Hepatic stellate cell (primary cell): Measurements from ENCODE around the gene KPNA2.
"Not testable (repeated sequence)": the region's sequence is repeated elsewhere in the genome, so short reads cannot be mapped to it uniquely, and the experiment has no call there.

Source experiments
- DNase-seq: peaks from one replicate; pipeline ENCODE4 v3.0.0; 2011; ENCODE audit warnings: low spot score

The KPNA2 gene

DNA sequence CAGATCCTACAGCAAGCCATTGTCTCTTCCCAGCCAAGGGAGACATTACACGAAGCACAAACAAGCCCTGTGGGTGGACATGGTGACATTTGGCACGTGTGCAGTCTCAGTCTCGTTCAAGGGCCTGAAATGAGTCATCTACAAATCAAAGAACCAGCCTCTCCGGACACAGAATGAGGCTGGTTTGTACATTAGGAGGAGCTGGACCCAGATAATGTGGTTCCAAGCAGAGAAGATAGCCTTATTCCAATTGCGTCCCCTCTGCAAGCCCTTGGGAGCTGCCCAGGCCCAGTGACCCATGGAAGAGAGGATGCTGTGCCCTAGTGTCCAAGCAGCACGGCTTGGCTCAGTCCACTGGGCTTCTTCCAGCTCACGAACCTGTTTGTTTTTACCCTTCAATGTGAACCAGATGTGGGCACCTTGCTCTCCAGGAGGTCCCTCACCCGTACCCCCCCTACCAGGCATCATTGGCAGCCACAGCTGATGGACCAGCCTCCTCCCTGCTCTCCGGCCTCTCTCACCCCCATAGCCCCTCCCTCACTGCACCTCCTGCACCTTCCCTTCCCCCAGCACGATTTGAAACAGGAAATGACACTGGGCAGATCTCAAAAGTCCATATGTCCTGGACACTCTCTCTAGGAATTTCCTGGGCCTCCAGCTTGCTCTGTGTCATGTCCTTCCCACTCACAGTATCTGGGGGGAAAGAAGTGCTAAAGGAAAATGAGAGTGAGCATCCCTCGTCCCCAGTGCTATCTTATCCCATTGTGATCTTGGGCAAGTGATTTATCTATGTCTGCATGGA is 26.2 kb downstream of the KPNA2 start:
- no peak for DNase-seq

DNA sequence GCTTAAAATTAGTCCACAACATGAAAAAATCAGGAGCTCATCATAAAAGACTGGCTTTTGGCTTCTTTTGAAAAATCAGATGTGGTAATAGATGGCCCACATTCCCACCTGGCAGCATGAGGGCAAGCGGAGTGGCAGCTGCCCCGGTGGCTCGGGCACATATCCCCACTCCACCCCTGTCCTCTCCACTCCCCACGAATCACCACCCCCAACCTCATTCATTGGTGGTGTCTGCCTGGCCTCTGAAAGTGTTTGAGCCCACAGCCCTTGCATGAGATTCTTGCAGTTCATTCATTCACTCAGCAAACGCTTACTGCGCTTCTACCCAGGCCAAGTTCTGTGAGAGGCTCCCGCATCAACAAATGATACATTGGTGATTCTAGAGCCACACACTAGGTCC is 29.8 kb downstream of the KPNA2 start:
- DNase-seq: not testable (repeated sequence)

DNA sequence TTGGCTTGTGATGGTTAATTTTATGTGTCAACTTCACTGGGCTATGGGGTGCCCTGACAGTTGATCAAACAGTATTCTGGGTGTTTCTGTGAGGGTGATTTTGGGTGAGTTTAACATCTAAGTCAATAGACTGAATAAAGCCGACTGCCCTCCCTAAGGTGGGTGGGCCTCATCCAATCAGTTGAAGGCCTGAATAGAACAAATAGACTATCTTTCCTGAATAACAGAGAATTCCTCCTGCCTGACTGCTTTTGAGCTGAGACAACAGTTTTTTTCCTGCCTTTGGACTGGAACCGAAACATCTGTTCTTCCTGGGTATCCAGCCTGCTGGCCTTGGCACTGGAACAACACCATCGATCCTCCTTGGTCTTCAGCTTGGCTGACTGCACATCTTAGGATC is 33.0 kb downstream of the KPNA2 start:
- not testable (repeated sequence) for DNase-seq

DNA sequence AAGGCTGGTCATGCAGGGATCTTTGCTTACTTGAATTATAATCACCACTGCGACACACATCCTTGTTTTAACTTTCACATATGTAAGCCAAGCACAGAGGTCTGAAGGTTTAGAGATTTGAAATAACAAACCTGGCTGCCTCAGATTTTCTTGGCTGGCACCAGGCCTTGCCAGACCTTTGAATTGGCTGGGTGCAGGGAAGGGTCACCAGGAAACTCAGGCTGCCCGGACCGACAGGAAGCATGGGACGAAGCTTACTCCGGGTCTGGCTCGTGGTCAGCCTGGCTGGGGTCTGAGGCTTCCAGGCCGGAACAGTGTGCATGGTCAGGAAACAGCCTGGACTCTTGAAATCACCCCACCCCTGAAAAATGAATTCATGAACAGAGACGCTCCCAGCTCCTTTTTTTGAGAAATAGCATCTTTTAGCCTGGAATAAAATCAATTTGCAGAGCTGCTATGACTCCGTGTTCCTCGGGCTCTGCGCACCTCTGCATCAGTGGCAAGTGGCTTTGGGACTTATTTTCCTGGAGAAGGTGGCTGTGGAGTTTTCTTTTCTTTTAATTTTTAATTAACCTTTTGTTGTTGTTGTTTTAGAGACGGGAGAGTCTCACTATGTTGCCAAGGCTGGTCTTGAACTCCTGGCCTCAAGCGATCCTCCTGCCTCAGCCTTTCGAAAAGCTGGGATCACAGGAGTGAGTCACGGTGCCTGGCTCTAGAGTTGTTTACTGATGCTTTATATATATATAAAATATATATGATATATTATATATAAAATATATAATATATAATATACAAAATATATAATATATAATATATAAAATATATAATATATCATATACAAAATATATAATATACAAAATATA is 35.3 kb downstream of the KPNA2 start:
- not testable (repeated sequence) for DNase-seq

DNA sequence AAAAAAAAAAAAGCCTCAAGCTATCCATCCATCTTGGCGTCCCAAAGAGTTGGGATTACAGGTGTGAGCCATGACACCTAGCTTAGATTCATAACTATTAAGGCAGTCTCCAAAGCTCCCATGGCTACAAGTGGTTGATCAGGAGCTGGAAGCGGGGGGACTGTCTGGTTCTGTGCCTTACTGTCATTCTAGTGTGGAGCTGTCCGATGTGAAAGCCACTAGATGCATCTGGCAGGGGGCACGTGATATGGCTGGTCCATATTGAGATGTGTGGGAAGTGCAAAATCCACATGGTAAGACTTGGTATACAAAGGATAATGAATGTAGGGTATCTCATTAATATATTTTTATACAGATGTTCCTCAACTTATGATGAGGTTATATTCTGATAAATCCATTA is 38.7 kb downstream of the KPNA2 start:
- no peak for DNase-seq

DNA sequence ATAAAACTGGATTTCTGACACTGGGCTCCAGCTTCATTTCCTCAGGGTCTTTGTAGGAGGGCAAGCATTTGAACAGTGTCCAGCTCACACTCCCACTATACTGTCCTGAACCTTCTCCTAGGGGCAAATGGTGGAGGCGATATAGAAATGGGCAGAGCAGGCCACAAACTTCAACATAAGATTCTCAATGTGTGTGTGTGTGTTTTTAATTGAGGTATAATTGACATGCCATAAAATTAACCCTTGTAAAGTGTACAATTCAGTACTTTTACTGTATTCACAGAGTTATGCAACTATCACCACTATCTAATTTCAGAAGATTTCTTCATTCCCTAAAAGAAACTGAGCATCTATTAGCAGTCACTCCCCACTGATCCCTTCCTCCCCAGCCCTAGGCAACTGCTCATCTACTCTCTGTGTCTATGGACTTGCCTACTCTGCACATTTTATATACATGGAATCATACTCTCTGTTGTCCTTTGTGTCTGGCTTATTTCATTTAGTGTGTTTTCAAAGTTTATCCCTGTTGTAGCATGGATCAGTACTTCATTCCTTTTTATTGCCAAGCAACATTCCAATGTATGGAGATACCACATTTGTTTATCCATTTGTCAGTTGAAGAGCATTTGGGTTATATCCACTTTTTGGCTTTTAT is 40.5 kb downstream of the KPNA2 start:
- DNase-seq: not testable (repeated sequence)

DNA sequence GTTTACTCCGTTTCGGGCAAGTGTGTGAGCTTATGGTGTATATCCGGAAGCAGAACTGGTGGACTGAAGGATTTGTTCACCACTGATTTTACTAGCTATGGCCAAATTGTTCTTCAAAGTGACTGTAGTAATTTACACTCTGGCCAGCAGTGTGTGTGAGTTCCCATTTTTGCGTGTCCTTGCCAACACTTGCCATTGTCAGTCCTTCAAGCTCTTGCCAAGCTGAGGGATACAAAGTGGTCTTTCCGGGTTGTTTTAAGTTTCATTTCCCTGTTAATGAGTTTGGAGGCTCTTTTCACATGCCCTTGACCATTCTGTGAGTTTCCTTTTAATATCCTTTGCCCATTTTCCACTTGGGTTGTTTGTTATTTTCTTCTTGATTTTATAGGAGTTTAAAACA is 42.0 kb downstream of the KPNA2 start:
- DNase-seq: not testable (repeated sequence)

DNA sequence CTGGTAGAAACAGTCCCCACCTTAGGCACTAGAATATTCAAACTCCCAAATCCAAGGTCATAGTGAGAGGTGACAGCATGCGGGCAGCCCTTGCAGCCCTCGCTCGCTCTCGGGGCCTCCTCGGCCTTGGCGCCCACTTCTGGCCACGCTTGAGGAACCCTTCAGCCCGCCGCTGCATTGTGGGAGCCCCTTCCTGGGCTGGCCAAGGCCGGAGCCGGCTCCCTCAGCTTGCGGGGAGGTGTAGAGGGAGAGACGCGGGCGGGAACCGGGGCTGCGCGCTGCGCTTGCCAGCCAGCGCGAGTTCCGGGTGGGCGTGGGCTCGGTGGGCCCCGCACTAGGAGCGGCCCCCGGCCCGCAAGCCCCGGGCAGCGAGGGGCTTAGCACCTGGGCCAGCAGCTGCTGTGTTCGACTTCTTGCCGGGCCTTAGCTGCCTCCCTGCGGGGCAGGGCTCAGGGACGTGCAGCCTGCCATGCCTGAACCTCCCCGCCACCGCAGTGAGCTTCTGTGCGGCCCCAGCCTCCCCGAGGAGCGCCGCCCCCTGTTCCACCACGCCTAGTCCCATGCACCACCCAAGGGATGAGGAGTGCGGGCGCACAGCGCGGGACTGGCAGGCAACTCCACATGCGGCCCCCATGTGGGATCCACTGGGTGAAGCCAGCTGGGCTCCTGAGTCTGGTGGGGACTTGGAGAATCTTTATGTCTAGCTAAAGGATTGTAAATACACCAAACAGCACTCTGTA is 45.0 kb downstream of the KPNA2 start:
- no peak for DNase-seq

DNA sequence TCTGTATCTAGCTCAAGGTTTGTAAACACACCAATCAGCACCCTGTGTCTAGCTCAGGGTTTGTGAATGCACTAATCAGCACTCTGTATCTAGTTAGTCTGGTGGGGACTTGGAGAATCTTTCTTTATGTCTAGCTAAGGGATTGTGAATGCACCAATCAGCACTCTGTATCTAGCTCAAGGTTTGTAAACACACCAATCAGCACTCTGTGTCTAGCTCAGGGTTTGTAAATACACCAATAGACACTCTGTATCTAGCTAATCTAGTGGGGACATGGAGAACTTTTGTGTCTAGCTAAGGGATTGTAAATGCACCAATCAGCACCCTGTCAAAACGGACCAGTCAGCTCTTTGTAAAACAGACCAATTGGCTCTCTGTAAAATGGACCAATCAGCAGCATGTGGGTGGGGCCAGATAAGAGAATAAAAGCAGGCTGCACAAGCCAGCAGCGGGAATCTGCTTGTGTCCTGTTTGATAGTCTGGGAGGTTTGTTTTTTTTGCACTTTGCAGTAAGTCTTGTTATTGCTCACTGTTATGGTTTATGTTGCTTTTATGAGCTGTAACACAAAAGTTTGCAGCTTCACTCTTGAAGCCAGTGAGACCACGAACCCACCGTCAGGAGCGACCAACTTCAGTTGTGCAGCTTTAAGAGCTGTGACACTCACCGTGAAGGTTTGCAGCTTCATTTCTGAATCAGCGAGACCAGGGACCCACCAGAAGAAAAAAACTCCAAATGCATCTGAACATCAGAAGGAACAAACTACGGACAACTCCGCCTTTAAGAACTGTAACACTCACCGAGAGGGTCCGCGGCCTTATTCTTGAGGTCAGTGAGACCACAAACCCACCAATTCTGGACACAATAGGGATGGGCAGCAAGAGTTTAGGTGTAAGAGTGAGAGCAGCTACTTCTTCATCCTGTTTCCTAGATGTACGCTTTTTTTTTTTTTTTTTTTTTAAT is 46.0 kb downstream of the KPNA2 start:
- not testable (repeated sequence) for DNase-seq

DNA sequence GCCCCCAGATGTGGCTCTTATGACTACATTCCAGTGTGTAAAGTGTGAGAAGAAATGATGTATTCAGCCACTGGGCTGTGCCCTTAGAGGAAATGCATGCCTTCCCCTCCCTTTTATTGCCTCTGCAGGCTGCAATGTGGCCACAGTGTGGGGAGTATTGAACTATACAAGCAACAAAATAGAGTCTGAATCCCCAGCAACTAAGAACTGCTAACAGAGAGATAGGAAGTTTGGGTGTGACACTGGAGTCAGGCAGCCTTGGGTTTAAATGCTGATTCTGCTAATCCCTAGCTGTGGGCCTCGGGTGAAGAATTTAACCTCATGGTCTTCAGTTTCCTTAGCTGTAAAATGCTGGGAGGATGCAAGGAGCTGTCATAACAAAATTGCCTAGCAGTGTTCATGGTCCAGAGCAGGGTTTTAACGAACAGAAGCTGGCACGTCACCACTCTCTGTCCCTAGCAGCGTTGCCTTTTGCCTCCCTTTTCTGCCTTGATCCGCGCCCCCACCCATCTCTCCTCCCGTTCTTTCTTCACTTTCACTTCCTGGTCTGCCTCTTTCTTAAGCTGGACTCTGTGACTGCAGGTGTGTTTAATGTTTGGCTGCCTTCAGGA is 50.3 kb downstream of the KPNA2 start:
- DNase-seq: no peak

DNA sequence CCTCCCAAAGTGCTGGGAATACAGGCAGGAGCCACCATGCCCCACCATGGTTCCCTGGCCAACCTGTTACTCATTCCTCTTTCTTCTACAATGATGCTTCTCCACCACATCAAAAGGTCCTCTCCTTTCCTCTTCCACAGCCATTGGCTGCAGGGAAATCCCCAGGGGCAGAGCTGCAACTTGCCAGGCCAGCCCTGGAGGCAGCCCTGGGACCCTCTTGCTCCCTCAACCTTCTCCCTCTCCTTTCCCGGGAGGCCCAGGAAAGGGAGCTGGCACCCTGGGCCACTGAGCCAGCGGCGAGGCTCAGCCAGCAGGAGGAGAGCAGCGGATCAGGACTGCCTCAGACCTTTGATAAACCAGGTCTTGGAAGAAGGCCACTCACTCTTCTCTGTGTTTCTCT is 51.1 kb downstream of the KPNA2 start:
- DNase-seq: not testable (repeated sequence)

DNA sequence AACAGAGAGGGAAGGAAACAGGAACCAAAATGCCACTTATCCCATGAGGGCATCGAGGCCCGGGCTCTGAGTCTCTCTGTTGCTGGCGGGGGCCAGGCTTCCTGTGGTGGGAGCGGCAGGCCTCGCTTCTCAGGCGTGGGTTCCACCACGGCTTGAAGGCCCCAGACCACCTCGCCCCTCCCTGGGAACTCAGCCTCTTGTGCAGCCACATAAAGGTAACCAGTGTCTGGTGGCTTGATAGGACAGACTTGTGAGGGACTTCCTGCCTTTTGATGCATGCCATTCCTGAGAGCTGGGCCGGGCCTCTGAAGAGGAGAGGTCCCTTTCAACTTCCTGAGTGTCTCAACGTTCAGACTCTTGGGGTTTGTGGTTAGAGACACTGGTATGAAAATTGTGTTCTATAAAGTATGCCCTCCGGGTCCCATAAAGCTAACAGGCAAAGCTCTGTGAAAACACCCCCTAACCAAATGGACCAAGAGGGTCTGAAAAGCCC is 51.6 kb downstream of the KPNA2 start:
- not testable (repeated sequence) for DNase-seq

DNA sequence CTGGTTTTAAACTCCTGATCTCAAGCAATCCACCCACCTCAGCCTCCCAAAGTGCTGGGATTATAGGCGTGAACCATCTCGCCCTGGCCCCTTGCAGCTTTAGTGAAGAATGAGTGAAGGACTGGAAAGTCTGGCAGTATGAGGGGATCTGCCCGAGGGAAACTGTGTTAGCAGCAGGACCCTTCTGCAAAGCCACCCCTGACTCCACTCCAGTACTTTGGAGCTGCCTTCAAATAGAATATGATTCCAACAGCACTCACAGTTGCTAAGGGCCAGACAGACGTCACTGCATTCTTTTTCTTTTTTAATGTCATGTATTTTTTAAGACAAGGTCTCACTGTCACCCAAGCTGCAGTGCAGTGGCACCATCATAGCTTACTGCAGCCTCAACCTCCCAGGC is 52.3 kb downstream of the KPNA2 start:
- DNase-seq: no peak

DNA sequence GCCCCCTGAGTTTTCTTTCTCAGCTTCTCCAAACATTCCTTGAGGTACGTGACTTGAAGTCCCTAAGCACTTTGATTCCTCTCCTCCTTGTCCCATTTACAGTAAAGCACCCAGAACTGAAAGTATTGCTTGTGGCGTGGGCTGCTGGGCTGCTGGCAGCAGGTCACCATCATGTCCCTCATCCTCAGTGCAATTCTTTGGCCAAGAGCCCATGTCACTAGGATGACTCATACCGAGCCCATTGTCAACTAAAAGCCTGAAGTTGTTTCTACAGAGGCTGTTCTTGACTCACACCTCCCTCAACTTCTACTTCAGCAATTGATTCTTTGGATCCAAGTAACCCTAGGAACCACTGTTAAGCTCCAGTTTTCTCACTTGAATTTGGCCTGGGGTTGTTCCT is 54.3 kb downstream of the KPNA2 start:
- peak; percentile 27 for DNase-seq

DNA sequence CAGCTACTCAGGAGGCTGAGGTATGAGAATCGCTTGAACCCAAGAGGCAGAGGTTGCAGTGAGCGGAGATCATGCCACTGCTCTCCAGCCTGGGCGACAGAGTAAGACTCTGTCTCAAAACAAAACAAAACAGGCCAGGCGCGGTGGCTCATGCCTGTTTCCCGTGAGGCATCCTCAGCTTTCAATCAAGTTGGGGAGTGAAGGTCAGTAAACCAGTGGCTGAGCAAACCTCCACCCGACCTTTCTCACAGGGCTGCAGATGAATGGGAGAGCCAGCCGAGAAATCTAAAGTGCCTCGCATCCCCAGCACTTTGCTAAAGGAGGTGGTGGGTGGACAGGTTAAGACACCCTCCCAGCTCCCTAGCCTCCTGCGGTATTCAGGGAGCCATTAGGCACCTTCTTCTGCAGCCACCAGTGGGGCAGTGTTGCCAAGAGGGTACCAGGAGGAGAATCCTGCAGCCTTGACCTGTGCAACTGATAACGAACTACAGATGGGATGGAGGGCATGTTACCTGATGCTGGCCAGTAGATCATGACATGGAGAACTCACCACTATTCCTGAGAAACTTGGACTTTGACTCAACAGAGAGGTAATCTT is 59.0 kb downstream of the KPNA2 start:
- no peak for DNase-seq

DNA sequence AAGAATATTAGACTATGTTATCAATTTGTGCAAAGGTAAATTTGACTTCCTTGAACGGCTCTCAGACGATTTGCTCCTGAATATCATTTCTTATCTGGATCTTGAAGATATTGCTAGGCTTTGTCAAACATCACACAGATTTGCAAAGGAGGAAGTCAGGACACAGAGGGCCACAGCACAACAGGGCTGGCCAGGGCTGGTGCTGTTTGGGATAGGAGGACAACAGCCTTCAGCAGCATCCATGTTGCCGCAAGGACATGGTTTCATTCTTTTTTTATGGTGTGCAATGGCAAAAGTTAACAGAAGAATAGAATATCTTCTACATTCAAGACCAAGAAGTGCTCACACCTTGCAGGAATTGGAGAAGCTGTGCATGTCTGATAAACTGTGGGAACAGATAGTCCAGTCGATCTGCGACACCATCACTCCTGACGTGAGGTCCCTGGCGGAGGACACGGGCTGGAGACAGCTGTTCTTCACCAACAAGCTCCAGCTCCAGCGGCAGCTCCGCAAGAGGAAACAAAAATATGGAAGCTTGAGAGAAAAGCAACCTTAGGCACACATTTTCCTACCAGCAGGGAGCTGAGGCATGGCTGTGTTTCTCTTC is 59.8 kb downstream of the KPNA2 start:
- DNase-seq: no peak

DNA sequence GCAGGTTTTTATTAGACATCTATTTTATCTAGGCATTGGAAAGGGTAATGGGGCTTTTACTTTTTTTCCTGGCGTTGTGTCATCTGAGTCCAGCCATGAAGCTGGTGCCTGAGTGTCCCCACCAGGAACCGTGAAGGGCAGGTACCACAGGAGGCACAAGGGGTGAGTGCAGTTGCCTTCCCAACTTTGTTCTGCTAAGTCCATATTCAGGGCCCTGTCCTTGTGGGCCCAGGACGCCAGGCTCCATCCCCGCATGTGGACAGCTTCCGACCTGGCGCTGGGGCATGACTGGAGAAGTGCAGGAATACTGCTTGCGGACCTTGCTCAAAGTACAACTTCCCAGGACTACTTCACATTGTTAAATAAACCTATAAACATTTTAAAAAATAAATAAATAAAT is 60.6 kb downstream of the KPNA2 start:
- no peak for DNase-seq
